Natural killer cell (primary cell): ENCODE measurements around the gene RASSF7. TPM values are rescaled to one million over a fixed set of nuclear protein-coding genes. Genes with fewer than 3 reads are reported as not detected.
"Not testable (repeated sequence)": the region's sequence is repeated elsewhere in the genome, so short reads cannot be mapped to it uniquely, and the experiment has no call there.

Experiments used
- ATAC-seq, 3 donors: fragments of 150-1000 bp in 2 of 3; fragments of 200-7000 bp in 1 of 3; cut with Tn5 transposase; 1 replicate in 1 of 3; 2 replicates in 2 of 3; pipeline ENCODE4 v1.10.0; 2021; ENCODE audit warnings: mild to moderate bottlenecking in 2 of 3, moderate library complexity in 2 of 3
- DNase-seq, 2 donors: peaks; one replicate each; pipeline versions ENCODE4 v3.0.0 to v3.0.0-alpha.2; 2013 to 2021; ENCODE audit warnings: mixed read lengths in 1 of 2
- H3K27ac ChIP-seq: one replicate; pipeline ENCODE4 v1.5.1; 2013; ENCODE audit warnings: mild to moderate bottlenecking, low read length
- H3K27me3 ChIP-seq: one replicate; pipeline ENCODE4 v1.6.1; 2013; ENCODE audit warnings: low read length; ENCODE audit not compliant: control insufficient read depth, insufficient read depth
- H3K36me3 ChIP-seq: one replicate; pipeline ENCODE4 v1.6.1; 2013; ENCODE audit warnings: low read length; ENCODE audit not compliant: control insufficient read depth, insufficient read depth
- H3K4me1 ChIP-seq: one replicate; pipeline ENCODE4 v1.6.1; 2013; ENCODE audit warnings: low read length; ENCODE audit not compliant: control insufficient read depth, insufficient read depth
- H3K4me3 ChIP-seq: one replicate; pipeline ENCODE4 v1.5.1; 2013; ENCODE audit warnings: low read length
- H3K9me3 ChIP-seq: one replicate; pipeline ENCODE4 v1.6.1; 2013; ENCODE audit warnings: low read length; ENCODE audit not compliant: control insufficient read depth, insufficient read depth
- H3K27ac Mint-ChIP-seq, 2 donors: one replicate each; pipeline ENCODE4 v1.8.0; 2022; ENCODE audit warnings: mild to moderate bottlenecking in 2 of 2, mixed read lengths in 2 of 2, moderate library complexity in 1 of 2
- H3K27me3 Mint-ChIP-seq, 2 donors: one replicate each; pipeline ENCODE4 v1.8.0; 2022; ENCODE audit warnings: low read depth in 2 of 2, mixed read lengths in 2 of 2
- H3K36me3 Mint-ChIP-seq: one replicate; pipeline ENCODE4 v1.8.0; 2022; ENCODE audit warnings: mixed read lengths
- H3K4me1 Mint-ChIP-seq, 2 donors: one replicate each; pipeline ENCODE4 v1.8.0; 2022; ENCODE audit warnings: mixed read lengths in 2 of 2
- H3K4me3 Mint-ChIP-seq: one replicate; pipeline ENCODE4 v1.8.0; 2022; ENCODE audit warnings: mild to moderate bottlenecking, moderate library complexity, mixed read lengths
- H3K9me3 Mint-ChIP-seq, 2 donors: one replicate each; pipeline ENCODE4 v1.8.0; 2022; ENCODE audit warnings: mixed read lengths in 2 of 2
- CTCF ChIP-seq: fragments of 200-600 bp; IDR thresholded peaks from one replicate; pipeline ENCODE4 v1.8.0; 2022; ENCODE audit warnings: antibody characterized with exemption
- WGBS: methylation state at CpG from one replicate; pipeline ENCODE4 v1.1.7; 2013; ENCODE audit warnings: missing lambda C conversion rate; ENCODE audit not compliant: insufficient coverage; 5-methylcytosine and 5-hydroxymethylcytosine counted together
- intact Hi-C: fragments of 100-400 bp; cut with micrococcal nuclease; formaldehyde crosslinking; loops from one replicate; pipeline ENCODE4 v1.14.2; 2022
- total RNA-seq, 4 donors: library from RNA; stranded (reverse); fragments of 120-200 nt in 1 of 4; gene quantifications; one replicate each; pipeline versions ENCODE4 v1.2.3 to v1.2.4, GENCODE V29; 2013 to 2022

RASSF7 gene
- total RNA-seq, 3 donors from 2014 or later (not counting 1 experiment from before 2014, with no cell fraction given): 19.0 to 21.7 (median 20.0) TPM

- 81% methylated on average over 6 of the region's 6 CpGs for whole genome bisulfite sequencing
- Histone ChIP-seq H3K36me3 (peaks cover under 1% of the 10 kb centered on the region), H3K4me3 (no peak overlapping the region), H3K9me3 (no peaks in the 10 kb centered on the region), H3K27ac (no peak overlapping the region), H3K27me3 (no peaks in the 10 kb centered on the region), H3K4me1 (peaks cover 9% of the 10 kb centered on the region)
- peaks cover 0 to 7% of the 10 kb centered on the region in 2 donors for H3K4me1 Mint-ChIP-seq
- H3K4me3 Mint-ChIP-seq: no peak overlapping the region
- DNase-seq (no peak), ATAC-seq (no peak)
- no peaks in the 10 kb centered on the region for H3K27me3 Mint-ChIP-seq
- H3K36me3 Mint-ChIP-seq: no peaks in the 10 kb centered on the region
- H3K9me3 Mint-ChIP-seq: peaks cover 0 to 3% of the 10 kb centered on the region in 2 donors
- no peak for TF ChIP-seq CTCF
- H3K27ac Mint-ChIP-seq: no peak overlapping the region
- intact Hi-C loops: loop anchor here (5.0 kb wide), 1 partner anchor 278 kb away; the partner anchor contains the start of genes PSMD13 and SIRT3
Measured at GRCh38 chr11:515131-515530, 45.6 kb upstream of the RASSF7 start.

- intact Hi-C loops: loop anchor here (5.0 kb wide), 1 partner anchor 279 kb away; the partner anchor contains the start of genes PSMD13 and SIRT3
- Mint-ChIP-seq H3K4me3 (no peak overlapping the region), H3K27ac (peak overlapping the region in 1 of 2 donors; percentile 39)
Measured at GRCh38 chr11:516400-516799, 44.4 kb upstream of the RASSF7 start.

GRCh38 chr11:516918-517685, 43.7 kb upstream of the RASSF7 start:
- H3K27me3 ChIP-seq, H3K4me3 ChIP-seq, ATAC-seq, DNase-seq, H3K36me3 ChIP-seq, H3K27me3 Mint-ChIP-seq, H3K4me1 ChIP-seq, H3K4me1 Mint-ChIP-seq, H3K4me3 Mint-ChIP-seq, H3K9me3 ChIP-seq, H3K27ac Mint-ChIP-seq, H3K9me3 Mint-ChIP-seq, H3K36me3 Mint-ChIP-seq, H3K27ac ChIP-seq: not testable (repeated sequence)
- intact Hi-C loops: loop anchor here (5.0 kb wide), 1 partner anchor 280 kb away; the partner anchor contains the start of genes PSMD13 and SIRT3
- WGBS: 91% methylated on average over 43 of the region's 43 CpGs

More at GRCh38 chr11:516400-516799, 44.4 kb upstream of the RASSF7 start:
- WGBS: 98% methylated on average over 4 of the region's 4 CpGs
- DNase-seq (no peak), ATAC-seq (no peak)
- Mint-ChIP-seq H3K27me3 (no peaks in the 10 kb centered on the region), H3K36me3 (no peaks in the 10 kb centered on the region), H3K4me1 (peaks cover 0 to 7% of the 10 kb centered on the region in 2 donors), H3K9me3 (peaks cover 0 to 3% of the 10 kb centered on the region in 2 donors)
- Histone ChIP-seq H3K9me3 (no peaks in the 10 kb centered on the region), H3K27ac (no peak overlapping the region), H3K4me3 (no peak overlapping the region), H3K27me3 (no peaks in the 10 kb centered on the region), H3K36me3 (no peaks in the 10 kb centered on the region), H3K4me1 (peaks cover 9% of the 10 kb centered on the region)
- TF ChIP-seq CTCF: no peak

- ATAC-seq (peak; percentile 96 to 100 (median 97)), DNase-seq (peak; percentile 85 to 94)
- no peaks in the 10 kb centered on the region for H3K36me3 Mint-ChIP-seq
- Histone ChIP-seq H3K36me3 (no peaks in the 10 kb centered on the region), H3K27me3 (no peaks in the 10 kb centered on the region), H3K27ac (no peak overlapping the region), H3K4me3 (peak overlapping the region; percentile 2), H3K4me1 (peaks cover 9% of the 10 kb centered on the region), H3K9me3 (no peaks in the 10 kb centered on the region)
- H3K9me3 Mint-ChIP-seq: peaks cover 0 to 3% of the 10 kb centered on the region in 2 donors
- WGBS: 11% methylated on average over 74 of the region's 74 CpGs
- TF ChIP-seq CTCF: peak; percentile 99
- H3K4me3 Mint-ChIP-seq: peak overlapping the region; percentile 90
- peak overlapping the region; percentile 53 to 65 for H3K27ac Mint-ChIP-seq
- intact Hi-C loops: loop anchor here (1.0 to 5.0 kb wide), 2 partner anchors 12 to 281 kb away; partner anchors contain the start of genes PSMD13 and SIRT3
- H3K27me3 Mint-ChIP-seq: no peaks in the 10 kb centered on the region
- H3K4me1 Mint-ChIP-seq: peaks cover 0 to 7% of the 10 kb centered on the region in 2 donors
Measured at GRCh38 chr11:518463-519202, 42.1 kb upstream of the RASSF7 start.
